Uterus (tissue), 4 donors: ENCODE data around the gene CDH22. TPM values are rescaled to one million over a fixed set of nuclear protein-coding genes. Genes with fewer than 3 reads are reported as not detected.

Source experiments
- DNase-seq, 2 donors: peaks; one replicate each; pipeline ENCODE4 v3.0.0-alpha.2; 2019 to 2020
- H3K27ac ChIP-seq, 2 donors: fragments of 200-600 bp; sonication (generic); 1 replicate in 1 of 2; 2 replicates in 1 of 2; pipeline ENCODE4 v1.5.1; 2016 to 2018
- H3K27me3 ChIP-seq, 2 donors: fragments of 200-600 bp; sonication (generic); one replicate each; pipeline ENCODE4 v1.5.1; 2018 to 2019; ENCODE audit warnings: control low read depth in 1 of 2
- H3K36me3 ChIP-seq, 2 donors: fragments of 200-600 bp; sonication (generic); one replicate each; pipeline ENCODE4 v1.5.1; 2019; ENCODE audit warnings: control low read depth in 1 of 2
- H3K4me1 ChIP-seq, 2 donors: fragments of 200-600 bp; sonication (generic); one replicate each; pipeline ENCODE4 v1.5.1; 2018 to 2019; ENCODE audit warnings: control low read depth in 1 of 2
- H3K4me3 ChIP-seq, 2 donors: fragments of 200-600 bp; sonication (generic); 1 replicate in 1 of 2; 2 replicates in 1 of 2; pipeline ENCODE4 v1.5.1; 2018 to 2019; ENCODE audit warnings: mild to moderate bottlenecking in 1 of 2
- H3K9me3 ChIP-seq, 2 donors: fragments of 200-600 bp; sonication (generic); one replicate each; pipeline ENCODE4 v1.5.1; 2019; ENCODE audit warnings: control low read depth in 1 of 2
- CTCF ChIP-seq, 4 experiments: fragments of 200-600 bp in 2 of 4; fragments of 450-650 bp in 2 of 4; sonication (generic) in 2 of 4; IDR thresholded peaks; one replicate each; pipeline ENCODE4 v1.5.1; 2016 to 2019; ENCODE audit warnings: antibody characterized with exemption in 4 of 4, mild to moderate bottlenecking in 2 of 4, moderate library complexity in 1 of 4
- POLR2A ChIP-seq, 2 donors: fragments of 450-650 bp; IDR thresholded peaks; one replicate each; pipeline ENCODE4 v1.6.1; 2016; ENCODE audit warnings: antibody characterized with exemption in 2 of 2, mild to moderate bottlenecking in 1 of 2, moderate library complexity in 1 of 2
- intact Hi-C: fragments of 100-400 bp; cut with DNase I; formaldehyde crosslinking; loops from one replicate; pipeline ENCODE4 v1.15.1; 2023; ENCODE audit warnings: low total_unique reads
- total RNA-seq, 4 donors: library from RNA; depleted of rRNA in 3 of 4; stranded (reverse); fragments of >200 nt in 3 of 4; gene quantifications; one replicate each; pipeline versions ENCODE4 v1.1.0 to v1.2.4, GENCODE V29; 2014 to 2023
- donor health status: DM: yes; HTN: yes; CAD: no.

CDH22 gene
- total RNA-seq, 4 donors from 2014 or later, result 0.48 to 0.49 TPM; not detected in 2

DNA sequence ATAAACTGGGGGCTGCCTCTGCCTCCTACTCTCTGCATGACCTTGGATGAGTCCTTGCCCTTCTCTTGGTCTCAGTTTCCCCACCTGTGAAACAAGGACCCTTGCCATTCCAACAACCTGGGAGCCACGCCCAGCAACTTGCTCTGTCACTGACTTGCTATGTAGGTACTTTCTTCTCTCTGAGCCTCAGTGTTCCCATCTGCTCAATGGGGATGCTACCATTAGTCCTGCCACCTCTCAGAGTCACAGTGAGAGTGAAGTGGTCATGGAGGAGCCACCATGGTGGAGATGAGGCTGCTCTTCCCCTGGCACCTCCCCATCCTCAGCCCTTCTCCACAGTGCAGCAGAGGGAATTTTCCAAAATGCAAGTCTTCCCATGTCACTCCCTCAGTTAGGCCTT lies 70.6 kb downstream of the CDH22 start:
- no peaks in the 10 kb centered on the region for H3K4me1 ChIP-seq
- no peaks in the 10 kb centered on the region for H3K27me3 ChIP-seq
- no peaks in the 10 kb centered on the region for H3K9me3 ChIP-seq
- no peaks in the 10 kb centered on the region for H3K36me3 ChIP-seq
- H3K4me3 ChIP-seq, result no peak overlapping the region
- H3K27ac ChIP-seq, result no peak overlapping the region
- no peak for TF ChIP-seq CTCF (IDR thresholded peaks at IDR 0.05)
- TF ChIP-seq POLR2A (IDR thresholded peaks at IDR 0.05), result no peak
- intact Hi-C loops, result no loop called here
- DNase-seq, result no peak

GRCh38 chr20:46237227-46237626 lies 71.1 kb downstream of the CDH22 start:
- intact Hi-C loops, result no loop called here
- H3K27me3 ChIP-seq, result no peaks in the 10 kb centered on the region

DNA sequence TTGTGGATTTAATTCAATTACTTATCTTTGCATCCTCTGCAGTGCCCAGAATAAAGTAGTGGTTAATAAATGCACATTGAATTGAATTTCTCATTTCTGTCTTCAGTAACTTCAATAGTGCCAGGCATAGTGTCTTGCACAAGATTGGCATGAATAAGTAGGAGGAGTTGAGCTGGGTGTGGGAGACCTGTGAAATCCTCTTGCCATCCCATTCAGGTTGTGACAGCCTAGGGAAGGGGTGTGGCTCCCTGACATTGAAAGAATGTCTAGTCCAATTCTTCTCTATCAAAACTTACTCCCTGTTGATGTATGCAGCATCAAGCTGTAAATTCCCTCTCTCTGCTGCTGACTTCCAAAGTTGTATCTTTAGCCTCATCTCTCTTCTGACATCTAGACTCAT lies 73.2 kb downstream of the CDH22 start:
- TF ChIP-seq CTCF (IDR thresholded peaks at IDR 0.05) (no peak), POLR2A (IDR thresholded peaks at IDR 0.05) (no peak)
- Histone ChIP-seq H3K4me3 (no peak overlapping the region), H3K36me3 (no peaks in the 10 kb centered on the region), H3K27me3 (no peaks in the 10 kb centered on the region), H3K4me1 (no peaks in the 10 kb centered on the region), H3K27ac (no peak overlapping the region), H3K9me3 (no peaks in the 10 kb centered on the region)
- no peak for DNase-seq
- intact Hi-C loops, result no loop called here

More at GRCh38 chr20:46237227-46237626, 71.1 kb downstream of the CDH22 start:
- Histone ChIP-seq H3K27ac (no peak overlapping the region), H3K4me3 (no peak overlapping the region), H3K4me1 (no peaks in the 10 kb centered on the region), H3K36me3 (no peaks in the 10 kb centered on the region), H3K9me3 (no peaks in the 10 kb centered on the region)
- TF ChIP-seq CTCF (IDR thresholded peaks at IDR 0.05) (no peak), POLR2A (IDR thresholded peaks at IDR 0.05) (no peak)
- no peak for DNase-seq

GRCh38 chr20:46233701-46234100 lies 74.6 kb downstream of the CDH22 start:
- Histone ChIP-seq H3K4me3 (no peak overlapping the region), H3K4me1 (no peaks in the 10 kb centered on the region), H3K27me3 (no peaks in the 10 kb centered on the region), H3K36me3 (no peaks in the 10 kb centered on the region), H3K27ac (no peak overlapping the region), H3K9me3 (no peaks in the 10 kb centered on the region)
- TF ChIP-seq POLR2A (IDR thresholded peaks at IDR 0.05), result no peak
- no peak for TF ChIP-seq CTCF (IDR thresholded peaks at IDR 0.05)
- intact Hi-C loops, result no loop called here
- no peak for DNase-seq

GRCh38 chr20:46232539-46232938 lies 75.8 kb downstream of the CDH22 start:
- Histone ChIP-seq H3K27ac (no peak overlapping the region), H3K4me1 (no peaks in the 10 kb centered on the region), H3K4me3 (no peak overlapping the region), H3K27me3 (peaks cover 0 to 3% of the 10 kb centered on the region in 2 donors), H3K36me3 (no peaks in the 10 kb centered on the region), H3K9me3 (no peaks in the 10 kb centered on the region)
- TF ChIP-seq CTCF (IDR thresholded peaks at IDR 0.05) (no peak), POLR2A (IDR thresholded peaks at IDR 0.05) (no peak)
- intact Hi-C loops, result no loop called here
- no peak for DNase-seq
